Thoracic aorta (tissue), 2 donors: Measurements from ENCODE around the gene NOP58. TPM values are rescaled to one million over a fixed set of nuclear protein-coding genes. Genes with fewer than 3 reads are reported as not detected.

Experiments
- ATAC-seq: fragments of 150-250 bp; one replicate; pipeline ENCODE4 v1.8.0; 2017; ENCODE audit warnings: low read depth; ENCODE audit not compliant: insufficient number of reproducible peaks, low FRiP score
- DNase-seq: peaks from one replicate; pipeline ENCODE4 v3.0.0-alpha.2; 2020; ENCODE audit warnings: low spot score
- H3K27ac ChIP-seq, 2 donors: fragments of 200-600 bp; sonication (generic); 1 replicate in 1 of 2; 2 replicates in 1 of 2; pipeline ENCODE4 v1.5.1; 2016; ENCODE audit warnings: mild to moderate bottlenecking in 2 of 2, moderate library complexity in 2 of 2
- H3K27me3 ChIP-seq: fragments of 200-600 bp; sonication (generic); replicated peaks from 2 replicates; pipeline ENCODE4 v1.6.0; 2016; ENCODE audit warnings: mild to moderate bottlenecking; ENCODE audit not compliant: insufficient read depth
- H3K36me3 ChIP-seq: fragments of 200-600 bp; sonication (generic); one replicate; pipeline ENCODE4 v1.5.1; 2016
- H3K4me1 ChIP-seq, 2 donors: fragments of 200-600 bp; sonication (generic); 1 replicate in 1 of 2; 2 replicates in 1 of 2; pipeline versions ENCODE4 v1.5.1 to v1.6.0; 2016; ENCODE audit warnings: low read depth in 2 of 2, mild to moderate bottlenecking in 1 of 2; ENCODE audit not compliant: control insufficient read depth in 1 of 2
- H3K4me3 ChIP-seq: fragments of 200-600 bp; sonication (generic); 2 replicates; pipeline ENCODE4 v1.5.1; 2016; ENCODE audit warnings: mild to moderate bottlenecking
- H3K9me3 ChIP-seq: fragments of 200-600 bp; sonication (generic); 2 replicates; pipeline ENCODE4 v1.5.1; 2016
- CTCF ChIP-seq: fragments of 200-600 bp; sonication (generic); IDR thresholded peaks from one replicate; pipeline ENCODE4 v1.5.1; 2019; ENCODE audit warnings: antibody characterized with exemption
- total RNA-seq, 2 donors: library from RNA; depleted of rRNA; stranded (reverse); fragments of >200 nt; gene quantifications; one replicate each; pipeline versions ENCODE4 v1.1.0 to v1.2.3, GENCODE V29; 2016

Gene NOP58
- total RNA-seq, 2 donors from 2014 or later = 77.3 to 161 TPM

- no peaks in the 10 kb centered on the region for H3K9me3 ChIP-seq
- TF ChIP-seq CTCF = no peak
- no peaks in the 10 kb centered on the region for H3K36me3 ChIP-seq
- DNase-seq (no peak), ATAC-seq (no peak)
- no peaks in the 10 kb centered on the region for H3K27me3 ChIP-seq
- H3K4me1 ChIP-seq = no peaks in the 10 kb centered on the region
- no peak overlapping the region for H3K4me3 ChIP-seq
- no peak overlapping the region for H3K27ac ChIP-seq
These were observed 15.9 kb upstream of the NOP58 start for GRCh38 chr2:202249521-202250253.

- Histone ChIP-seq H3K27me3 (no peaks in the 10 kb centered on the region), H3K9me3 (no peaks in the 10 kb centered on the region), H3K4me1 (no peaks in the 10 kb centered on the region), H3K36me3 (no peaks in the 10 kb centered on the region), H3K27ac (no peak overlapping the region), H3K4me3 (no peak overlapping the region)
- ATAC-seq (no peak), DNase-seq (no peak)
- TF ChIP-seq CTCF = no peak
These were observed 14.1 kb upstream of the NOP58 start for GRCh38 chr2:202251494-202251893.

- Histone ChIP-seq H3K4me3 (no peak overlapping the region), H3K9me3 (no peaks in the 10 kb centered on the region), H3K4me1 (peaks cover 0 to 3% of the 10 kb centered on the region in 2 donors), H3K36me3 (no peaks in the 10 kb centered on the region), H3K27ac (no peak overlapping the region), H3K27me3 (no peaks in the 10 kb centered on the region)
- ATAC-seq (no peak), DNase-seq (no peak)
- no peak for TF ChIP-seq CTCF
These were observed 4.0 kb upstream of the NOP58 start for GRCh38 chr2:202261531-202261930.

GRCh38 chr2:202267495-202267894 is 1.9 kb downstream of the NOP58 start:
- peaks cover 2 to 17% of the 10 kb centered on the region in 2 donors for H3K4me1 ChIP-seq

GRCh38 chr2:202269585-202269984 is 4.0 kb downstream of the NOP58 start:
- H3K4me1 ChIP-seq = peaks cover 2 to 17% of the 10 kb centered on the region in 2 donors
- H3K4me3 ChIP-seq = no peak overlapping the region
- TF ChIP-seq CTCF = no peak
- H3K9me3 ChIP-seq = no peaks in the 10 kb centered on the region
- no peaks in the 10 kb centered on the region for H3K27me3 ChIP-seq
- no peak overlapping the region for H3K27ac ChIP-seq
- ATAC-seq (no peak), DNase-seq (no peak)
- no peaks in the 10 kb centered on the region for H3K36me3 ChIP-seq

More at GRCh38 chr2:202267495-202267894, 1.9 kb downstream of the NOP58 start:
- no peaks in the 10 kb centered on the region for H3K9me3 ChIP-seq
- TF ChIP-seq CTCF = no peak
- no peaks in the 10 kb centered on the region for H3K36me3 ChIP-seq
- no peaks in the 10 kb centered on the region for H3K27me3 ChIP-seq
- ATAC-seq (no peak), DNase-seq (no peak)
- H3K27ac ChIP-seq = no peak overlapping the region
- H3K4me3 ChIP-seq = peak overlapping the region; percentile 98
